Measurements from ENCODE around the gene SCO2. TPM values are rescaled to one million over a fixed set of nuclear protein-coding genes. Genes with fewer than 3 reads are reported as not detected.

The SCO2 gene
- total and polyA plus RNA-seq, 10 of the 15 experiments (the other 5 are each of a cell fraction or from before 2014, with no cell fraction given): 0.18 to 16.0 (median 2.4) TPM; not detected in 1

DNA sequence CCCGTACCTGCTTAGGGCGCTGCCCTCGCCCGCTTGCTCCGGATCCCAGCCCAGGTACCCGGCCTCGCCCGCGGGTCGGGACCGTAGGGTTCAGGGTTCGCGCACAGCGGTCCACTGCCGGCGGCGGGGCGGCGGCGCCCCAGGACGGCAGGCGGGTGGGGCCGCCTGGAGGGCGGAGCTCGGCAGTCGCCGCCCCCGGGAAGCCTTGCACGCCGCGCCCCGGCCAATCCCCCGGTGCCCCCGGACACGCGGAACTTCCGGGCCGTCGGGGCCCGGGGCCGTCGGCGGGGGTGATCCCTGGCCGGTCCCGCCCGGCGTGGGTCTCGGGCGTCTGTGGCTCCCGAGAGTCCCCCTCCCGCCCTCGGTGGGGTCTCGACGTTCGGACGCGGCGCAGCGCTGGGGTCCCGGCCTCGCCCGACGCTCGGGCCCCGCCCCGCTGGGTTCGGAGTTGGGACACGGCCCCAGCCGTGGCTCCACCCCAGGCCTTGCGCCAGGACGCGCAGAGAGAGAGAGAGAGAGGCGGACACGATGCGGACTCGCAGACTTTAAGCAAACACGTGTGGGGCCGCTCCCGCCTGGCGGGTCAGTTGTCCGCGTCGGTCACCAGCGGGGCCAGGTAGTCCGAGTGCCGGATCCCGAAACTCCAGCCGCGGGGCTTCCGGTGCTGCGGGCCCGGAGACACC, 4.6 kb upstream of the SCO2 start, which contains the start of gene TYMP (continued):
- TF ChIP-seq, protein P1, sequence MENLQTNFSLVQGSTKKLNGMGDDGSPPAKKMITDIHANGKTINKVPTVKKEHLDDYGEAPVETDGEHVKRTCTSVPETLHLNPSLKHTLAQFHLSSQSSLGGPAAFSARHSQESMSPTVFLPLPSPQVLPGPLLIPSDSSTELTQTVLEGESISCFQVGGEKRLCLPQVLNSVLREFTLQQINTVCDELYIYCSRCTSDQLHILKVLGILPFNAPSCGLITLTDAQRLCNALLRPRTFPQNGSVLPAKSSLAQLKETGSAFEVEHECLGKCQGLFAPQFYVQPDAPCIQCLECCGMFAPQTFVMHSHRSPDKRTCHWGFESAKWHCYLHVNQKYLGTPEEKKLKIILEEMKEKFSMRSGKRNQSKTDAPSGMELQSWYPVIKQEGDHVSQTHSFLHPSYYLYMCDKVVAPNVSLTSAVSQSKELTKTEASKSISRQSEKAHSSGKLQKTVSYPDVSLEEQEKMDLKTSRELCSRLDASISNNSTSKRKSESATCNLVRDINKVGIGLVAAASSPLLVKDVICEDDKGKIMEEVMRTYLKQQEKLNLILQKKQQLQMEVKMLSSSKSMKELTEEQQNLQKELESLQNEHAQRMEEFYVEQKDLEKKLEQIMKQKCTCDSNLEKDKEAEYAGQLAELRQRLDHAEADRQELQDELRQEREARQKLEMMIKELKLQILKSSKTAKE (IDR thresholded peaks at IDR 0.05; ENCODE audit: low read depth, poor library complexity, severe bottlenecking): no peak
- TF ChIP-seq SUPT20H (IDR thresholded peaks at IDR 0.05; ENCODE audit: borderline replicate concordance, control insufficient read depth, low read depth, low read length) (no peak), POLR2AphosphoS5 (IDR thresholded peaks at IDR 0.05; ENCODE audit: low read length) (peak; percentile 49), WRNIP1 (IDR thresholded peaks at IDR 0.05; ENCODE audit: borderline replicate concordance, low read depth, low read length) (no peak)
- TF ChIP-seq, protein P2, sequence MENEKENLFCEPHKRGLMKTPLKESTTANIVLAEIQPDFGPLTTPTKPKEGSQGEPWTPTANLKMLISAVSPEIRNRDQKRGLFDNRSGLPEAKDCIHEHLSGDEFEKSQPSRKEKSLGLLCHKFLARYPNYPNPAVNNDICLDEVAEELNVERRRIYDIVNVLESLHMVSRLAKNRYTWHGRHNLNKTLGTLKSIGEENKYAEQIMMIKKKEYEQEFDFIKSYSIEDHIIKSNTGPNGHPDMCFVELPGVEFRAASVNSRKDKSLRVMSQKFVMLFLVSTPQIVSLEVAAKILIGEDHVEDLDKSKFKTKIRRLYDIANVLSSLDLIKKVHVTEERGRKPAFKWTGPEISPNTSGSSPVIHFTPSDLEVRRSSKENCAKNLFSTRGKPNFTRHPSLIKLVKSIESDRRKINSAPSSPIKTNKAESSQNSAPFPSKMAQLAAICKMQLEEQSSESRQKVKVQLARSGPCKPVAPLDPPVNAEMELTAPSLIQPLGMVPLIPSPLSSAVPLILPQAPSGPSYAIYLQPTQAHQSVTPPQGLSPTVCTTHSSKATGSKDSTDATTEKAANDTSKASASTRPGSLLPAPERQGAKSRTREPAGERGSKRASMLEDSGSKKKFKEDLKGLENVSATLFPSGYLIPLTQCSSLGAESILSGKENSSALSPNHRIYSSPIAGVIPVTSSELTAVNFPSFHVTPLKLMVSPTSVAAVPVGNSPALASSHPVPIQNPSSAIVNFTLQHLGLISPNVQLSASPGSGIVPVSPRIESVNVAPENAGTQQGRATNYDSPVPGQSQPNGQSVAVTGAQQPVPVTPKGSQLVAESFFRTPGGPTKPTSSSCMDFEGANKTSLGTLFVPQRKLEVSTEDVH (IDR thresholded peaks at IDR 0.05; ENCODE audit: low read depth, partially characterized antibody): no peak
- TF ChIP-seq, protein P3, sequence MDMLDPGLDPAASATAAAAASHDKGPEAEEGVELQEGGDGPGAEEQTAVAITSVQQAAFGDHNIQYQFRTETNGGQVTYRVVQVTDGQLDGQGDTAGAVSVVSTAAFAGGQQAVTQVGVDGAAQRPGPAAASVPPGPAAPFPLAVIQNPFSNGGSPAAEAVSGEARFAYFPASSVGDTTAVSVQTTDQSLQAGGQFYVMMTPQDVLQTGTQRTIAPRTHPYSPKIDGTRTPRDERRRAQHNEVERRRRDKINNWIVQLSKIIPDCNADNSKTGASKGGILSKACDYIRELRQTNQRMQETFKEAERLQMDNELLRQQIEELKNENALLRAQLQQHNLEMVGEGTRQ (IDR thresholded peaks at IDR 0.05; ENCODE audit: borderline replicate concordance, low read depth, low read length): no peak

Data from GM12878 (cell line).